K562 (cell line): ENCODE results near the gene NABP1. TPM values are rescaled to one million over a fixed set of nuclear protein-coding genes. Genes with fewer than 3 reads are reported as not detected.

Experiments
- ARID1B ChIP-seq: fragments of 450-650 bp; IDR thresholded peaks from 2 replicates; pipeline ENCODE4 v1.6.1; 2016; ENCODE audit warnings: antibody characterized with exemption, mild to moderate bottlenecking, inconsistent platforms
- C11orf30 ChIP-seq: fragments of 450-650 bp; IDR thresholded peaks from 2 replicates; pipeline ENCODE4 v1.6.1; 2016; ENCODE audit warnings: low read depth, mild to moderate bottlenecking
- DMBX1 ChIP-seq: fragments of 250-450 bp; sonication (Bioruptor Pico); IDR thresholded peaks from 2 replicates; pipeline ENCODE4 v1.8.0; 2022; ENCODE audit warnings: inconsistent platforms, mild to moderate bottlenecking, moderate library complexity, borderline replicate concordance
- ETS2 ChIP-seq: IDR thresholded peaks from 2 replicates; pipeline ENCODE4 v1.6.1; 2016; ENCODE audit warnings: borderline replicate concordance, missing genetic modification characterization, mild to moderate bottlenecking, moderate library complexity, missing compliant biosample characterization; ENCODE audit not compliant: poor library complexity, severe bottlenecking
- FOSL1 ChIP-seq: fragments of 200-800 bp; sonication (Bioruptor generic); conservative IDR thresholded peaks from 2 replicates; pipeline ENCODE4 v1.6.1; 2016; ENCODE audit warnings: missing genetic modification characterization, missing compliant biosample characterization
- KLF10 ChIP-seq: fragments of 250-450 bp; sonication (Bioruptor Pico); IDR thresholded peaks from 2 replicates; pipeline ENCODE4 v1.6.1; 2021; ENCODE audit warnings: matching md5 sums
- PRMT5 ChIP-seq: sonication (generic); formaldehyde crosslinking; IDR thresholded peaks from 2 replicates; pipeline ENCODE4 v1.5.0; 2020; ENCODE audit warnings: missing genetic modification reagents
- RHOXF2B ChIP-seq: fragments of 250-450 bp; sonication (Bioruptor Pico); conservative IDR thresholded peaks from 2 replicates; pipeline ENCODE4 v1.5.1; 2021
- SMAD2 ChIP-seq: fragments of 150-350 bp; IDR thresholded peaks from 2 replicates; pipeline ENCODE4 v1.6.1; 2014; ENCODE audit warnings: low read depth, mild to moderate bottlenecking, low read length
- TAF1 ChIP-seq: IDR thresholded peaks from 2 replicates; pipeline ENCODE4 v1.6.1; 2011; ENCODE audit warnings: mild to moderate bottlenecking, low read length, moderate library complexity; ENCODE audit not compliant: insufficient read depth, control insufficient read depth, severe bottlenecking; ENCODE audit errors: extremely low read depth
- ZKSCAN3 ChIP-seq: fragments of 250-450 bp; sonication (Bioruptor Pico); IDR thresholded peaks from 2 replicates; pipeline ENCODE4 v1.4.0; 2020
- ZNF316 ChIP-seq: fragments of 450-650 bp; IDR thresholded peaks from 2 replicates; pipeline ENCODE4 v1.6.1; 2016
- ZNF707 ChIP-seq: fragments of 250-450 bp; sonication (Bioruptor Pico); conservative IDR thresholded peaks from 2 replicates; pipeline ENCODE4 v1.8.0; 2022; ENCODE audit warnings: inconsistent platforms, mild to moderate bottlenecking, moderate library complexity
- ZSCAN29 ChIP-seq: fragments of 450-650 bp; IDR thresholded peaks from 2 replicates; pipeline ENCODE4 v1.6.1; 2017
- polyA plus RNA-seq, 8 experiments: library from polyadenylated mRNA; depleted of rRNA in 4 of 8; stranded (reverse) in 5 of 8; unstranded in 3 of 8; fragments of >200 nt; fragmentation: Nextera tagmentation in 2 of 8; fragmentation: Illumina TruSeq in 1 of 8; extraction: Ambion mirVana in 2 of 8; extraction: Trizol in 1 of 8; gene quantifications; 2 replicates each; pipeline versions ENCODE4 v1.2.1 to v1.2.3, GENCODE V29; 2011 to 2014; ENCODE audit warnings: inconsistent platforms in 1 of 8, missing spikeins in 1 of 8
- total RNA-seq, 7 experiments: library from RNA; depleted of rRNA in 6 of 7; stranded (reverse); fragments of >200 nt in 6 of 7; fragmentation: Illumina TruSeq in 2 of 7; extraction: Trizol in 2 of 7; gene quantifications; 2 replicates each; pipeline versions ENCODE4 v1.2.1 to v1.2.3, GENCODE V29; 2011 to 2021; ENCODE audit warnings: low replicate concordance in 1 of 7
- TF ChIP-seq, protein P1 (sequence below): fragments of 450-650 bp; formaldehyde crosslinking; IDR thresholded peaks from 2 replicates; pipeline ENCODE4 v1.4.0; 2020; ENCODE audit warnings: mild to moderate bottlenecking, mixed read lengths
- TF ChIP-seq, protein P2 (sequence below): sonication (generic); formaldehyde crosslinking; IDR thresholded peaks from 2 replicates; pipeline ENCODE4 v1.8.0; 2022; ENCODE audit warnings: mild to moderate bottlenecking, missing genetic modification reagents
- TF ChIP-seq, protein P3 (sequence below), 2 experiments: fragments of 250-450 bp in 1 of 2; fragments of 450-650 bp in 1 of 2; sonication (Bioruptor Pico) in 1 of 2; IDR thresholded peaks; 2 replicates each; pipeline versions ENCODE4 v1.6.1 to v1.8.0; 2016 to 2021; ENCODE audit warnings: mild to moderate bottlenecking in 2 of 2, moderate library complexity in 2 of 2, missing compliant biosample characterization in 1 of 2, missing genetic modification characterization in 1 of 2
- TF ChIP-seq, protein P4 (sequence below): fragments of 450-650 bp; IDR thresholded peaks from 2 replicates; pipeline ENCODE4 v1.6.1; 2018; ENCODE audit not compliant: partially characterized antibody
- TF ChIP-seq, protein P5 (sequence below): sonication (generic); formaldehyde crosslinking; IDR thresholded peaks from 2 replicates; pipeline ENCODE4 v1.8.0; 2022; ENCODE audit warnings: mild to moderate bottlenecking, missing genetic modification reagents, borderline replicate concordance

The NABP1 gene
- total and polyA plus RNA-seq, 9 of the 15 experiments (the other 6 are each of a cell fraction or from before 2014, with no cell fraction given) = 12.8 to 44.0 (median 20.2) TPM

DNA sequence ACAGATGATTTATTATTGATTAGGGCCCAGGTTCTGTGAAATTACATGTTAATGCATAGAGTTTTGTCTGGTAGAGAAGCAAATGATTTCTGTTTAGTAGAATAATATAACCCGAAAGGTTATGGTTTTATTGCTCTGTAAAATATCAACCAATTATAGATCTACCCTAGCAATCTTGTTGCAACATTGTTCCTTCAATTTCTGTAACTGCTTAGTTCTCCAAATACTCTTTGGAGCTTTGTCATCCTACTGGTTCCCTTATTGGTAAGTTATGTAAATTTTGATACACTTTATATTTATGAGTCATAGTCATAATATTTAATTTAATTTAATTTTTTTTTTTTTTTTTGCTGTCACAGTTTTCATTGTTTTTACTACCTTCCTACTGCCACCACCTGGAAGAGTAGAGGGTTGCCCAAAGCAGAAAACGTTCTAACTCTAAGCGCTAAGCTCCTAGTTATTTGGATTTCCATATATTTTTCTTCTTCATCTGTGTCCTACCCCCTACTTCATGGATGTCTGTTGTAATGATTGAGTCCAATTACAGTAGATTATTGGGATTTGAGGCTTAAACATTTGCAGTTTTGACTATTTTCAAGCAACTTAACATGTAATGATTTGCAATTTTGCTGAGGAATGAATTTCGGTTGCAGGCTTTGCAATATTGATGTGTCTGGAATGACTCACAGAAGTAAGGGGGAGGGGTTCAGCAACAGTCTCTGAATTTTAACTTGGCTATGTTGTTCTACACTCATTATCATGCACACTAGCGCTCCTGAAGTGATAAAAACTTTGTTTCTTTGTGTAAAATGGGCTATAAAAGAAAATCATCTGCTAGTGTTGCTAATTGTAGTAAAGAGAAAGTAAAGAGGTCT lies 51.1 kb downstream of the NABP1 start (continued):
- peak; percentile 71 for TF ChIP-seq FOSL1 (tag)
- TF ChIP-seq, protein P1, sequence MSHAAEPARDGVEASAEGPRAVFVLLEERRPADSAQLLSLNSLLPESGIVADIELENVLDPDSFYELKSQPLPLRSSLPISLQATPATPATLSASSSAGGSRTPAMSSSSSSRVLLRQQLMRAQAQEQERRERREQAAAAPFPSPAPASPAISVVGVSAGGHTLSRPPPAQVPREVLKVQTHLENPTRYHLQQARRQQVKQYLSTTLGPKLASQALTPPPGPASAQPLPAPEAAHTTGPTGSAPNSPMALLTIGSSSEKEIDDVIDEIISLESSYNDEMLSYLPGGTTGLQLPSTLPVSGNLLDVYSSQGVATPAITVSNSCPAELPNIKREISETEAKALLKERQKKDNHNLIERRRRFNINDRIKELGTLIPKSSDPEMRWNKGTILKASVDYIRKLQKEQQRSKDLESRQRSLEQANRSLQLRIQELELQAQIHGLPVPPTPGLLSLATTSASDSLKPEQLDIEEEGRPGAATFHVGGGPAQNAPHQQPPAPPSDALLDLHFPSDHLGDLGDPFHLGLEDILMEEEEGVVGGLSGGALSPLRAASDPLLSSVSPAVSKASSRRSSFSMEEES (CRISPR knock-in tag) = no peak
- TF ChIP-seq, protein P2, sequence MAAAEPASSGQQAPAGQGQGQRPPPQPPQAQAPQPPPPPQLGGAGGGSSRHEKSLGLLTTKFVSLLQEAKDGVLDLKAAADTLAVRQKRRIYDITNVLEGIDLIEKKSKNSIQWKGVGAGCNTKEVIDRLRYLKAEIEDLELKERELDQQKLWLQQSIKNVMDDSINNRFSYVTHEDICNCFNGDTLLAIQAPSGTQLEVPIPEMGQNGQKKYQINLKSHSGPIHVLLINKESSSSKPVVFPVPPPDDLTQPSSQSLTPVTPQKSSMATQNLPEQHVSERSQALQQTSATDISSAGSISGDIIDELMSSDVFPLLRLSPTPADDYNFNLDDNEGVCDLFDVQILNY (CRISPR knock-in tag) = no peak
- no peak for TF ChIP-seq ZKSCAN3 (CRISPR knock-in tag)
- TF ChIP-seq, protein P3, sequence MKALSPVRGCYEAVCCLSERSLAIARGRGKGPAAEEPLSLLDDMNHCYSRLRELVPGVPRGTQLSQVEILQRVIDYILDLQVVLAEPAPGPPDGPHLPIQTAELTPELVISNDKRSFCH (CRISPR knock-in tag; IDR thresholded peaks at IDR 0.05) = no peak
- TF ChIP-seq, protein P3 (tag; IDR thresholded peaks at IDR 0.05) = no peak
- no peak for TF ChIP-seq KLF10
- TF ChIP-seq ZNF316 = peak; percentile 93
- TF ChIP-seq DMBX1 (CRISPR knock-in tag) = no peak
- TF ChIP-seq, protein P4, sequence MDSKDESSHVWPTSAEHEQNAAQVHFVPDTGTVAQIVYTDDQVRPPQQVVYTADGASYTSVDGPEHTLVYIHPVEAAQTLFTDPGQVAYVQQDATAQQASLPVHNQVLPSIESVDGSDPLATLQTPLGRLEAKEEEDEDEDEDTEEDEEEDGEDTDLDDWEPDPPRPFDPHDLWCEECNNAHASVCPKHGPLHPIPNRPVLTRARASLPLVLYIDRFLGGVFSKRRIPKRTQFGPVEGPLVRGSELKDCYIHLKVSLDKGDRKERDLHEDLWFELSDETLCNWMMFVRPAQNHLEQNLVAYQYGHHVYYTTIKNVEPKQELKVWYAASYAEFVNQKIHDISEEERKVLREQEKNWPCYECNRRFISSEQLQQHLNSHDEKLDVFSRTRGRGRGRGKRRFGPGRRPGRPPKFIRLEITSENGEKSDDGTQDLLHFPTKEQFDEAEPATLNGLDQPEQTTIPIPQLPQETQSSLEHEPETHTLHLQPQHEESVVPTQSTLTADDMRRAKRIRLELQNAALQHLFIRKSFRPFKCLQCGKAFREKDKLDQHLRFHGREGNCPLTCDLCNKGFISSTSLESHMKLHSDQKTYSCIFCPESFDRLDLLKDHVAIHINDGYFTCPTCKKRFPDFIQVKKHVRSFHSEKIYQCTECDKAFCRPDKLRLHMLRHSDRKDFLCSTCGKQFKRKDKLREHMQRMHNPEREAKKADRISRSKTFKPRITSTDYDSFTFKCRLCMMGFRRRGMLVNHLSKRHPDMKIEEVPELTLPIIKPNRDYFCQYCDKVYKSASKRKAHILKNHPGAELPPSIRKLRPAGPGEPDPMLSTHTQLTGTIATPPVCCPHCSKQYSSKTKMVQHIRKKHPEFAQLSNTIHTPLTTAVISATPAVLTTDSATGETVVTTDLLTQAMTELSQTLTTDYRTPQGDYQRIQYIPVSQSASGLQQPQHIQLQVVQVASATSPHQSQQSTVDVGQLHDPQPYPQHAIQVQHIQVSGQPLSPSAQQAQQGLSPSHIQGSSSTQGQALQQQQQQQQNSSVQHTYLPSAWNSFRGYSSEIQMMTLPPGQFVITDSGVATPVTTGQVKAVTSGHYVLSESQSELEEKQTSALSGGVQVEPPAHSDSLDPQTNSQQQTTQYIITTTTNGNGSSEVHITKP = no peak
- no peak for TF ChIP-seq TAF1
- TF ChIP-seq ARID1B = no peak
- TF ChIP-seq RHOXF2B (CRISPR knock-in tag) = no peak
- TF ChIP-seq ZNF707 (CRISPR knock-in tag) = no peak
- no peak for TF ChIP-seq ETS2 (tag)
- TF ChIP-seq SMAD2 = no peak
- no peak for TF ChIP-seq PRMT5 (CRISPR knock-in tag)
- no peak for TF ChIP-seq ZSCAN29
- peak; percentile 90 for TF ChIP-seq C11orf30
- TF ChIP-seq, protein P5, sequence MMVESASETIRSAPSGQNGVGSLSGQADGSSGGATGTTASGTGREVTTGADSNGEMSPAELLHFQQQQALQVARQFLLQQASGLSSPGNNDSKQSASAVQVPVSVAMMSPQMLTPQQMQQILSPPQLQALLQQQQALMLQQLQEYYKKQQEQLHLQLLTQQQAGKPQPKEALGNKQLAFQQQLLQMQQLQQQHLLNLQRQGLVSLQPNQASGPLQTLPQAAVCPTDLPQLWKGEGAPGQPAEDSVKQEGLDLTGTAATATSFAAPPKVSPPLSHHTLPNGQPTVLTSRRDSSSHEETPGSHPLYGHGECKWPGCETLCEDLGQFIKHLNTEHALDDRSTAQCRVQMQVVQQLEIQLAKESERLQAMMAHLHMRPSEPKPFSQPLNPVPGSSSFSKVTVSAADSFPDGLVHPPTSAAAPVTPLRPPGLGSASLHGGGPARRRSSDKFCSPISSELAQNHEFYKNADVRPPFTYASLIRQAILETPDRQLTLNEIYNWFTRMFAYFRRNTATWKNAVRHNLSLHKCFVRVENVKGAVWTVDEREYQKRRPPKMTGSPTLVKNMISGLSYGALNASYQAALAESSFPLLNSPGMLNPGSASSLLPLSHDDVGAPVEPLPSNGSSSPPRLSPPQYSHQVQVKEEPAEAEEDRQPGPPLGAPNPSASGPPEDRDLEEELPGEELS (CRISPR knock-in tag) = no peak
